Measurements from ENCODE around the gene FCGR1A.
"Not testable (repeated sequence)": the region's sequence is repeated elsewhere in the genome, so short reads cannot be mapped to it uniquely, and the experiment has no call there.

The FCGR1A gene

GRCh38 chr1:149747359-149748143 is 34.9 kb upstream of the FCGR1A start:
- 5% methylated on average over 7 of the region's 40 CpGs for WGBS (ENCODE audit: insufficient coverage)
- CTCF ChIA-PET = not testable (repeated sequence)

GRCh38 chr1:149748144-149748500 is 34.4 kb upstream of the FCGR1A start:
- DNase-seq = peak in 2 of 3 donors; percentile 27 to 43
- H3K4me1 ChIP-seq (ENCODE audit: control extremely low read depth in 1 of 4, control insufficient read depth in 4 of 4, insufficient read depth in 4 of 4, low read length in 3 of 4); H3K27ac ChIP-seq (ENCODE audit: insufficient read depth in 1 of 2, low read depth in 1 of 2, low read length in 2 of 2, poor library complexity in 1 of 2, severe bottlenecking in 2 of 2); H3K36me3 ChIP-seq (ENCODE audit: control insufficient read depth in 4 of 4, insufficient read depth in 4 of 4, low read length in 3 of 4); H3K9me3 ChIP-seq (ENCODE audit: control extremely low read depth in 1 of 5, control insufficient read depth in 4 of 5, insufficient read depth in 2 of 5, low read depth in 1 of 5, low read length in 4 of 5); POLR2A ChIA-PET; H3K27me3 ChIP-seq (replicated peaks in 2 of 5; ENCODE audit: control insufficient read depth in 4 of 5, insufficient read depth in 5 of 5, low read length in 4 of 5); CTCF ChIA-PET: not testable (repeated sequence)
- WGBS (ENCODE audit: insufficient coverage) = 3% methylated on average over 4 of the region's 8 CpGs
- H3K4me3 ChIP-seq (ENCODE audit: control insufficient read depth in 1 of 7, extremely low read depth in 1 of 7, insufficient read depth in 4 of 7, low read depth in 2 of 7, low read length in 6 of 7) = peak overlapping the region in 3 of 7 experiments; percentile 14 to 58 (median 28)

More at GRCh38 chr1:149747359-149748143, 34.9 kb upstream of the FCGR1A start:
- H3K36me3 ChIP-seq (ENCODE audit: control insufficient read depth in 4 of 4, insufficient read depth in 4 of 4, low read length in 3 of 4); H3K27me3 ChIP-seq (replicated peaks in 2 of 5; ENCODE audit: control insufficient read depth in 4 of 5, insufficient read depth in 5 of 5, low read length in 4 of 5); H3K27ac ChIP-seq (ENCODE audit: insufficient read depth in 1 of 2, low read depth in 1 of 2, low read length in 2 of 2, poor library complexity in 1 of 2, severe bottlenecking in 2 of 2); H3K4me1 ChIP-seq (ENCODE audit: control extremely low read depth in 1 of 4, control insufficient read depth in 4 of 4, insufficient read depth in 4 of 4, low read length in 3 of 4); POLR2A ChIA-PET; H3K9me3 ChIP-seq (ENCODE audit: control extremely low read depth in 1 of 5, control insufficient read depth in 4 of 5, insufficient read depth in 2 of 5, low read depth in 1 of 5, low read length in 4 of 5): not testable (repeated sequence)
- H3K4me3 ChIP-seq (ENCODE audit: control insufficient read depth in 1 of 7, extremely low read depth in 1 of 7, insufficient read depth in 4 of 7, low read depth in 2 of 7, low read length in 6 of 7) = peak overlapping the region in 3 of 7 experiments; percentile 14 to 58 (median 28)
- DNase-seq = peak in 1 of 3 donors; percentile 3

GRCh38 chr1:149750562-149750961 is 31.9 kb upstream of the FCGR1A start:
- POLR2A ChIA-PET; H3K4me3 ChIP-seq (ENCODE audit: control insufficient read depth in 1 of 7, extremely low read depth in 1 of 7, insufficient read depth in 4 of 7, low read depth in 2 of 7, low read length in 6 of 7); H3K27ac ChIP-seq (ENCODE audit: insufficient read depth in 1 of 2, low read depth in 1 of 2, low read length in 2 of 2, poor library complexity in 1 of 2, severe bottlenecking in 2 of 2); H3K27me3 ChIP-seq (replicated peaks in 2 of 5; ENCODE audit: control insufficient read depth in 4 of 5, insufficient read depth in 5 of 5, low read length in 4 of 5); DNase-seq; H3K36me3 ChIP-seq (ENCODE audit: control insufficient read depth in 4 of 4, insufficient read depth in 4 of 4, low read length in 3 of 4); H3K4me1 ChIP-seq (ENCODE audit: control extremely low read depth in 1 of 4, control insufficient read depth in 4 of 4, insufficient read depth in 4 of 4, low read length in 3 of 4); CTCF ChIA-PET; H3K9me3 ChIP-seq (ENCODE audit: control extremely low read depth in 1 of 5, control insufficient read depth in 4 of 5, insufficient read depth in 2 of 5, low read depth in 1 of 5, low read length in 4 of 5): not testable (repeated sequence)
- no CpG with 5 or more reads among the region's 2 CpGs for WGBS (ENCODE audit: insufficient coverage)

GRCh38 chr1:149752186-149752585 is 30.3 kb upstream of the FCGR1A start:
- POLR2A ChIA-PET = not testable (repeated sequence)

GRCh38 chr1:149753466-149753865 is 29.0 kb upstream of the FCGR1A start:
- H3K4me3 ChIP-seq (ENCODE audit: control insufficient read depth in 1 of 7, extremely low read depth in 1 of 7, insufficient read depth in 4 of 7, low read depth in 2 of 7, low read length in 6 of 7); H3K9me3 ChIP-seq (ENCODE audit: control extremely low read depth in 1 of 5, control insufficient read depth in 4 of 5, insufficient read depth in 2 of 5, low read depth in 1 of 5, low read length in 4 of 5); DNase-seq; H3K27ac ChIP-seq (ENCODE audit: insufficient read depth in 1 of 2, low read depth in 1 of 2, low read length in 2 of 2, poor library complexity in 1 of 2, severe bottlenecking in 2 of 2); H3K27me3 ChIP-seq (replicated peaks in 2 of 5; ENCODE audit: control insufficient read depth in 4 of 5, insufficient read depth in 5 of 5, low read length in 4 of 5); POLR2A ChIA-PET; CTCF ChIA-PET; H3K4me1 ChIP-seq (ENCODE audit: control extremely low read depth in 1 of 4, control insufficient read depth in 4 of 4, insufficient read depth in 4 of 4, low read length in 3 of 4); H3K36me3 ChIP-seq (ENCODE audit: control insufficient read depth in 4 of 4, insufficient read depth in 4 of 4, low read length in 3 of 4): not testable (repeated sequence)
- WGBS (ENCODE audit: insufficient coverage) = no CpG with 5 or more reads among the region's 2 CpGs

More at GRCh38 chr1:149752186-149752585, 30.3 kb upstream of the FCGR1A start:
- DNase-seq; H3K9me3 ChIP-seq (ENCODE audit: control extremely low read depth in 1 of 5, control insufficient read depth in 4 of 5, insufficient read depth in 2 of 5, low read depth in 1 of 5, low read length in 4 of 5); H3K27ac ChIP-seq (ENCODE audit: insufficient read depth in 1 of 2, low read depth in 1 of 2, low read length in 2 of 2, poor library complexity in 1 of 2, severe bottlenecking in 2 of 2); H3K4me3 ChIP-seq (ENCODE audit: control insufficient read depth in 1 of 7, extremely low read depth in 1 of 7, insufficient read depth in 4 of 7, low read depth in 2 of 7, low read length in 6 of 7); H3K36me3 ChIP-seq (ENCODE audit: control insufficient read depth in 4 of 4, insufficient read depth in 4 of 4, low read length in 3 of 4); H3K4me1 ChIP-seq (ENCODE audit: control extremely low read depth in 1 of 4, control insufficient read depth in 4 of 4, insufficient read depth in 4 of 4, low read length in 3 of 4); H3K27me3 ChIP-seq (replicated peaks in 2 of 5; ENCODE audit: control insufficient read depth in 4 of 5, insufficient read depth in 5 of 5, low read length in 4 of 5); CTCF ChIA-PET: not testable (repeated sequence)
- 100% methylated on average over 1 of the region's 1 CpG for WGBS (ENCODE audit: insufficient coverage)

- CTCF ChIA-PET; H3K9me3 ChIP-seq (ENCODE audit: control extremely low read depth in 1 of 5, control insufficient read depth in 4 of 5, insufficient read depth in 2 of 5, low read depth in 1 of 5, low read length in 4 of 5); H3K27ac ChIP-seq (ENCODE audit: insufficient read depth in 1 of 2, low read depth in 1 of 2, low read length in 2 of 2, poor library complexity in 1 of 2, severe bottlenecking in 2 of 2); H3K4me1 ChIP-seq (ENCODE audit: control extremely low read depth in 1 of 4, control insufficient read depth in 4 of 4, insufficient read depth in 4 of 4, low read length in 3 of 4); H3K27me3 ChIP-seq (replicated peaks in 2 of 5; ENCODE audit: control insufficient read depth in 4 of 5, insufficient read depth in 5 of 5, low read length in 4 of 5); POLR2A ChIA-PET; DNase-seq; H3K36me3 ChIP-seq (ENCODE audit: control insufficient read depth in 4 of 4, insufficient read depth in 4 of 4, low read length in 3 of 4); H3K4me3 ChIP-seq (ENCODE audit: control insufficient read depth in 1 of 7, extremely low read depth in 1 of 7, insufficient read depth in 4 of 7, low read depth in 2 of 7, low read length in 6 of 7): not testable (repeated sequence)
- no CpG with 5 or more reads among the region's 2 CpGs for WGBS (ENCODE audit: insufficient coverage)
These were observed 27.2 kb upstream of the FCGR1A start for GRCh38 chr1:149755294-149755693.

- H3K36me3 ChIP-seq (ENCODE audit: control insufficient read depth in 4 of 4, insufficient read depth in 4 of 4, low read length in 3 of 4); H3K4me1 ChIP-seq (ENCODE audit: control extremely low read depth in 1 of 4, control insufficient read depth in 4 of 4, insufficient read depth in 4 of 4, low read length in 3 of 4); POLR2A ChIA-PET; H3K27me3 ChIP-seq (replicated peaks in 2 of 5; ENCODE audit: control insufficient read depth in 4 of 5, insufficient read depth in 5 of 5, low read length in 4 of 5); H3K27ac ChIP-seq (ENCODE audit: insufficient read depth in 1 of 2, low read depth in 1 of 2, low read length in 2 of 2, poor library complexity in 1 of 2, severe bottlenecking in 2 of 2); H3K4me3 ChIP-seq (ENCODE audit: control insufficient read depth in 1 of 7, extremely low read depth in 1 of 7, insufficient read depth in 4 of 7, low read depth in 2 of 7, low read length in 6 of 7); H3K9me3 ChIP-seq (ENCODE audit: control extremely low read depth in 1 of 5, control insufficient read depth in 4 of 5, insufficient read depth in 2 of 5, low read depth in 1 of 5, low read length in 4 of 5); CTCF ChIA-PET: not testable (repeated sequence)
- WGBS (ENCODE audit: insufficient coverage) = no CpG with 5 or more reads among the region's 2 CpGs
- peak in 1 of 3 donors; percentile 18 for DNase-seq
These were observed 20.2 kb upstream of the FCGR1A start for GRCh38 chr1:149762294-149762693.

All from common myeloid progenitor, CD34-positive (primary cell).